NCI-H1417 (cell line): Measurements from ENCODE around the gene NELL2.

Experiments
- DNase-seq, 3 experiments: peaks; one replicate each; lab custom pipeline; 2025; lab: John Stamatoyannopoulos, UW

The NELL2 gene

GRCh38 chr12:44537354-44537753 lies 338.8 kb downstream of the NELL2 start:
- DNase-seq: no peak

GRCh38 chr12:44532940-44533339 lies 343.2 kb downstream of the NELL2 start:
- peak in 1 of 3 experiments; percentile 17 for DNase-seq

- DNase-seq: no peak
Measured at GRCh38 chr12:44531320-44531971, 344.7 kb downstream of the NELL2 start.

GRCh38 chr12:44526655-44527182 lies 349.4 kb downstream of the NELL2 start:
- no peak for DNase-seq

GRCh38 chr12:44525806-44526654 lies 350.1 kb downstream of the NELL2 start:
- no peak for DNase-seq

GRCh38 chr12:44523828-44524227 lies 352.3 kb downstream of the NELL2 start:
- no peak for DNase-seq

GRCh38 chr12:44521702-44522101 lies 354.4 kb downstream of the NELL2 start:
- no peak for DNase-seq

- DNase-seq: peak in 1 of 3 experiments; percentile 39
Measured at GRCh38 chr12:44519931-44520330, 356.2 kb downstream of the NELL2 start.

- no peak for DNase-seq
Measured at GRCh38 chr12:44511289-44511688, 364.8 kb downstream of the NELL2 start.

- no peak for DNase-seq
Measured at GRCh38 chr12:44510510-44510909, 365.6 kb downstream of the NELL2 start.

- no peak for DNase-seq
Measured at GRCh38 chr12:44510076-44510475, 366.0 kb downstream of the NELL2 start.

GRCh38 chr12:44509471-44509870 lies 366.6 kb downstream of the NELL2 start:
- DNase-seq: no peak

GRCh38 chr12:44507461-44507860 lies 368.7 kb downstream of the NELL2 start:
- DNase-seq: peak in 1 of 3 experiments; percentile 65

GRCh38 chr12:44504799-44505198 lies 371.3 kb downstream of the NELL2 start:
- no peak for DNase-seq

- no peak for DNase-seq
Measured at GRCh38 chr12:44503329-44503728, 372.8 kb downstream of the NELL2 start.

- no peak for DNase-seq
Measured at GRCh38 chr12:44502681-44503080, 373.4 kb downstream of the NELL2 start.

- no peak for DNase-seq
Measured at GRCh38 chr12:44500423-44500822, 375.7 kb downstream of the NELL2 start.

GRCh38 chr12:44497044-44497443 lies 379.1 kb downstream of the NELL2 start:
- DNase-seq: peak in 1 of 3 experiments; percentile 8

GRCh38 chr12:44490181-44490580 lies 385.9 kb downstream of the NELL2 start:
- DNase-seq: no peak

GRCh38 chr12:44488180-44488579 lies 387.9 kb downstream of the NELL2 start:
- DNase-seq: no peak

- no peak for DNase-seq
Measured at GRCh38 chr12:44484862-44485261, 391.3 kb downstream of the NELL2 start.

GRCh38 chr12:44477331-44477980 lies 398.7 kb downstream of the NELL2 start:
- DNase-seq: peak in 1 of 3 experiments; percentile 5

- DNase-seq: no peak
Measured at GRCh38 chr12:44476683-44477082, 399.4 kb downstream of the NELL2 start.
